SK-N-SH (cell line): ENCODE data around the gene DHRS1. TPM values are rescaled to one million over a fixed set of nuclear protein-coding genes. Genes with fewer than 3 reads are reported as not detected.

ENCODE experiments used
- CTCF ChIA-PET: fragments of 300-600, 350-600 bp; formaldehyde crosslinking; extraction: SDS; loops from one replicate; lab custom pipeline; 2021; lab: Yijun Ruan, JAX
- POLR2A ChIA-PET: fragments of 350-600 bp; sonication (Branson Sonifier 250); formaldehyde crosslinking; extraction: SDS; loops from one replicate; lab custom pipeline; 2020; ENCODE audit warnings: antibody characterized with exemption, inconsistent platforms; lab: Yijun Ruan, JAX
- DNase-seq: peaks from one replicate; pipeline ENCODE4 v3.0.0; 2012
- H2AFZ ChIP-seq: fragments of 200-600 bp; sonication (generic); 2 replicates; pipeline ENCODE4 v1.8.1; 2016; ENCODE audit warnings: antibody characterized with exemption, mild to moderate bottlenecking, low read depth
- H3F3A ChIP-seq: fragments of 200-600 bp; sonication (generic); replicated peaks from 2 replicates; pipeline ENCODE3; 2016; ENCODE audit warnings: antibody characterized with exemption, mild to moderate bottlenecking; ENCODE audit not compliant: insufficient read depth
- H3K27ac ChIP-seq, 2 experiments: fragments of 200-500 bp in 1 of 2; fragments of 200-600 bp in 1 of 2; sonication (Bioruptor generic) in 1 of 2; sonication (generic), shearing (Covaris generic) in 1 of 2; 2 replicates each; pipeline versions ENCODE4 v1.5.1 to v1.6.1; 2014 to 2016; ENCODE audit warnings: low read depth in 2 of 2, inconsistent platforms in 1 of 2, low read length in 1 of 2, mild to moderate bottlenecking in 1 of 2, mixed read lengths in 1 of 2
- H3K27me3 ChIP-seq: fragments of 200-600 bp; sonication (generic), shearing (Covaris generic); 2 replicates; pipeline ENCODE4 v1.6.1; 2016; ENCODE audit warnings: mixed run types; ENCODE audit not compliant: insufficient read depth
- H3K36me3 ChIP-seq, 2 experiments: fragments of 200-500 bp in 1 of 2; fragments of 200-600 bp in 1 of 2; sonication (Bioruptor generic) in 1 of 2; sonication (generic) in 1 of 2; replicated peaks in 1 of 2; 2 replicates each; pipeline versions ENCODE3 to v1.5.1; 2014 to 2016; ENCODE audit warnings: low read length in 1 of 2, mild to moderate bottlenecking in 1 of 2; ENCODE audit not compliant: insufficient read depth in 2 of 2, control insufficient read depth in 1 of 2
- H3K4me1 ChIP-seq, 2 experiments: fragments of 200-500 bp in 1 of 2; fragments of 200-600 bp in 1 of 2; sonication (Bioruptor generic) in 1 of 2; sonication (generic), shearing (Covaris generic) in 1 of 2; 2 replicates each; pipeline versions ENCODE4 v1.5.1 to v1.6.1; 2014 to 2016; ENCODE audit warnings: low read depth in 1 of 2, low read length in 1 of 2, mixed run types in 1 of 2; ENCODE audit not compliant: insufficient read depth in 2 of 2, control insufficient read depth in 1 of 2
- H3K4me2 ChIP-seq: fragments of 200-600 bp; sonication (generic), shearing (Covaris generic); 2 replicates; pipeline ENCODE4 v1.6.1; 2017; ENCODE audit warnings: mixed run types
- H3K4me3 ChIP-seq, 2 experiments: fragments of 200-500 bp in 1 of 2; fragments of 200-600 bp in 1 of 2; sonication (Bioruptor generic) in 1 of 2; sonication (generic), shearing (Covaris generic) in 1 of 2; 2 replicates each; pipeline versions ENCODE4 v1.5.1 to v1.8.1; 2014 to 2016; ENCODE audit warnings: low read depth in 2 of 2, inconsistent platforms in 1 of 2, low read length in 1 of 2, mild to moderate bottlenecking in 1 of 2, mixed read lengths in 1 of 2, moderate library complexity in 1 of 2
- H3K79me2 ChIP-seq: fragments of 200-600 bp; sonication (generic); 2 replicates; pipeline ENCODE4 v1.8.1; 2017; ENCODE audit warnings: mild to moderate bottlenecking; ENCODE audit not compliant: insufficient read depth
- H3K9ac ChIP-seq: fragments of 200-600 bp; sonication (generic); 2 replicates; pipeline ENCODE4 v1.6.1; 2017; ENCODE audit warnings: mixed run types
- H3K9me2 ChIP-seq: fragments of 200-600 bp; sonication (generic); 2 replicates; pipeline ENCODE4 v1.6.1; 2017; ENCODE audit warnings: mixed run types
- H3K9me3 ChIP-seq: fragments of 200-600 bp; sonication (generic); 2 replicates; pipeline ENCODE4 v1.6.1; 2017; ENCODE audit warnings: mixed run types, mild to moderate bottlenecking, moderate library complexity
- H4K20me1 ChIP-seq: fragments of 200-600 bp; sonication (generic); 2 replicates; pipeline ENCODE4 v1.6.1; 2017; ENCODE audit warnings: mild to moderate bottlenecking, mixed run types; ENCODE audit not compliant: insufficient read depth
- ELF1 ChIP-seq: IDR thresholded peaks from 2 replicates; pipeline ENCODE4 v1.4.0; 2012
- FOSL2 ChIP-seq: IDR thresholded peaks from 2 replicates; pipeline ENCODE4 v1.4.0; 2012; ENCODE audit warnings: low read depth, mild to moderate bottlenecking, moderate library complexity, borderline replicate concordance
- GABPA ChIP-seq: IDR thresholded peaks from 2 replicates; pipeline ENCODE4 v1.4.0; 2012; ENCODE audit warnings: low read depth, mild to moderate bottlenecking
- GATA2 ChIP-seq: sonication (generic); formaldehyde crosslinking; IDR thresholded peaks from 2 replicates; pipeline ENCODE4 v1.5.0; 2020; ENCODE audit warnings: mild to moderate bottlenecking, missing genetic modification reagents
- IRF3 ChIP-seq: fragments of 150-350 bp; IDR thresholded peaks from 2 replicates; pipeline ENCODE4 v1.6.1; 2016; ENCODE audit warnings: mild to moderate bottlenecking, low read depth, low read length
- MXI1 ChIP-seq: IDR thresholded peaks from 2 replicates; pipeline ENCODE4 v1.6.1; 2012; ENCODE audit warnings: mild to moderate bottlenecking, low read depth, low read length, improper control_type of control experiment
- NRF1 ChIP-seq: IDR thresholded peaks from 2 replicates; pipeline ENCODE4 v1.6.1; 2012; ENCODE audit warnings: low read depth, mild to moderate bottlenecking, low read length
- PBX3 ChIP-seq: IDR thresholded peaks from 2 replicates; pipeline ENCODE4; 2012
- RAD21 ChIP-seq: IDR thresholded peaks from 2 replicates; pipeline ENCODE4 v1.6.1; 2012; ENCODE audit warnings: mild to moderate bottlenecking, low read length
- RCOR1 ChIP-seq: fragments of 150-350 bp; IDR thresholded peaks from 2 replicates; pipeline ENCODE4 v1.6.1; 2017; ENCODE audit warnings: antibody characterized with exemption, low read length
- SIN3A ChIP-seq: IDR thresholded peaks from 2 replicates; pipeline ENCODE4 v1.6.1; 2012; ENCODE audit warnings: low read depth, mild to moderate bottlenecking, low read length, moderate library complexity, borderline replicate concordance
- TAF1 ChIP-seq: IDR thresholded peaks from 2 replicates; pipeline ENCODE4 v1.6.1; 2012; ENCODE audit warnings: low read depth, mild to moderate bottlenecking, low read length, moderate library complexity, borderline replicate concordance
- TEAD4 ChIP-seq: IDR thresholded peaks from 2 replicates; pipeline ENCODE4 v1.4.0; 2012; ENCODE audit warnings: mild to moderate bottlenecking, borderline replicate concordance; ENCODE audit not compliant: insufficient read depth
- USF2 ChIP-seq: fragments of 150-350 bp; IDR thresholded peaks from 2 replicates; pipeline ENCODE4 v1.6.1; 2017; ENCODE audit warnings: antibody characterized with exemption, low read length, low read depth, borderline replicate concordance
- YY1 ChIP-seq: IDR thresholded peaks from 2 replicates; pipeline ENCODE4 v1.4.0; 2012; ENCODE audit warnings: low read depth, mild to moderate bottlenecking
- WGBS: methylation state at CpG from one replicate; pipeline ENCODE4 v1.1.6; 2017; ENCODE audit warnings: low lambda C conversion rate; 5-methylcytosine and 5-hydroxymethylcytosine counted together
- polyA plus RNA-seq, 3 experiments: library from polyadenylated mRNA; depleted of rRNA; stranded (reverse); fragments of >200 nt; gene quantifications; 2 replicates each; pipeline ENCODE4 v1.2.3, GENCODE V29; 2012
- TF ChIP-seq, protein P1 (sequence below): IDR thresholded peaks from 2 replicates; pipeline ENCODE4 v1.4.0; 2012; ENCODE audit warnings: low read depth
- TF ChIP-seq, protein P2 (sequence below): fragments of 200-600 bp; sonication (generic); IDR thresholded peaks from 2 replicates; pipeline ENCODE4 v1.6.1; 2017; ENCODE audit warnings: antibody characterized with exemption, mild to moderate bottlenecking, moderate library complexity
- TF ChIP-seq, protein P3 (sequence below): IDR thresholded peaks from 2 replicates; pipeline ENCODE4 v1.6.1; 2012; ENCODE audit warnings: mild to moderate bottlenecking, low read depth, low read length, moderate library complexity

The DHRS1 gene
- polyA plus RNA-seq, 1 of the 3 experiments (the other 2 are of a cell fraction): 65.4 TPM

- Histone ChIP-seq H3K9me3 (no peaks in the 10 kb centered on the region), H3K4me2 (no peak overlapping the region), H3K27ac (no peak overlapping the region), H3K9me2 (no peaks in the 10 kb centered on the region), H4K20me1 (no peaks in the 10 kb centered on the region), H3K79me2 (no peaks in the 10 kb centered on the region), H3K27me3 (no peaks in the 10 kb centered on the region), H3K4me3 (no peak overlapping the region), H3K9ac (no peak overlapping the region), H3F3A (no peaks in the 10 kb centered on the region), H2AFZ (no peak overlapping the region), H3K4me1 (no peaks in the 10 kb centered on the region), H3K36me3 (no peaks in the 10 kb centered on the region)
- WGBS: 61% methylated on average over 9 of the region's 13 CpGs
- no peak for TF ChIP-seq TAF1
- no peak for TF ChIP-seq RCOR1
- TF ChIP-seq TEAD4: no peak
- no peak for TF ChIP-seq ELF1
- TF ChIP-seq, protein P1, sequence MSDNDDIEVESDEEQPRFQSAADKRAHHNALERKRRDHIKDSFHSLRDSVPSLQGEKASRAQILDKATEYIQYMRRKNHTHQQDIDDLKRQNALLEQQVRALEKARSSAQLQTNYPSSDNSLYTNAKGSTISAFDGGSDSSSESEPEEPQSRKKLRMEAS: no peak
- TF ChIP-seq, protein P2, sequence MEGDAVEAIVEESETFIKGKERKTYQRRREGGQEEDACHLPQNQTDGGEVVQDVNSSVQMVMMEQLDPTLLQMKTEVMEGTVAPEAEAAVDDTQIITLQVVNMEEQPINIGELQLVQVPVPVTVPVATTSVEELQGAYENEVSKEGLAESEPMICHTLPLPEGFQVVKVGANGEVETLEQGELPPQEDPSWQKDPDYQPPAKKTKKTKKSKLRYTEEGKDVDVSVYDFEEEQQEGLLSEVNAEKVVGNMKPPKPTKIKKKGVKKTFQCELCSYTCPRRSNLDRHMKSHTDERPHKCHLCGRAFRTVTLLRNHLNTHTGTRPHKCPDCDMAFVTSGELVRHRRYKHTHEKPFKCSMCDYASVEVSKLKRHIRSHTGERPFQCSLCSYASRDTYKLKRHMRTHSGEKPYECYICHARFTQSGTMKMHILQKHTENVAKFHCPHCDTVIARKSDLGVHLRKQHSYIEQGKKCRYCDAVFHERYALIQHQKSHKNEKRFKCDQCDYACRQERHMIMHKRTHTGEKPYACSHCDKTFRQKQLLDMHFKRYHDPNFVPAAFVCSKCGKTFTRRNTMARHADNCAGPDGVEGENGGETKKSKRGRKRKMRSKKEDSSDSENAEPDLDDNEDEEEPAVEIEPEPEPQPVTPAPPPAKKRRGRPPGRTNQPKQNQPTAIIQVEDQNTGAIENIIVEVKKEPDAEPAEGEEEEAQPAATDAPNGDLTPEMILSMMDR: no peak
- no peak for TF ChIP-seq NRF1
- TF ChIP-seq PBX3: no peak
- no peak for TF ChIP-seq YY1
- no peak for TF ChIP-seq FOSL2
- TF ChIP-seq MXI1: no peak
- TF ChIP-seq RAD21: no peak
- TF ChIP-seq GATA2 (CRISPR knock-in tag): no peak
- no peak for TF ChIP-seq GABPA
- no peak for TF ChIP-seq USF2
- no peak for TF ChIP-seq IRF3
- TF ChIP-seq, protein P3, sequence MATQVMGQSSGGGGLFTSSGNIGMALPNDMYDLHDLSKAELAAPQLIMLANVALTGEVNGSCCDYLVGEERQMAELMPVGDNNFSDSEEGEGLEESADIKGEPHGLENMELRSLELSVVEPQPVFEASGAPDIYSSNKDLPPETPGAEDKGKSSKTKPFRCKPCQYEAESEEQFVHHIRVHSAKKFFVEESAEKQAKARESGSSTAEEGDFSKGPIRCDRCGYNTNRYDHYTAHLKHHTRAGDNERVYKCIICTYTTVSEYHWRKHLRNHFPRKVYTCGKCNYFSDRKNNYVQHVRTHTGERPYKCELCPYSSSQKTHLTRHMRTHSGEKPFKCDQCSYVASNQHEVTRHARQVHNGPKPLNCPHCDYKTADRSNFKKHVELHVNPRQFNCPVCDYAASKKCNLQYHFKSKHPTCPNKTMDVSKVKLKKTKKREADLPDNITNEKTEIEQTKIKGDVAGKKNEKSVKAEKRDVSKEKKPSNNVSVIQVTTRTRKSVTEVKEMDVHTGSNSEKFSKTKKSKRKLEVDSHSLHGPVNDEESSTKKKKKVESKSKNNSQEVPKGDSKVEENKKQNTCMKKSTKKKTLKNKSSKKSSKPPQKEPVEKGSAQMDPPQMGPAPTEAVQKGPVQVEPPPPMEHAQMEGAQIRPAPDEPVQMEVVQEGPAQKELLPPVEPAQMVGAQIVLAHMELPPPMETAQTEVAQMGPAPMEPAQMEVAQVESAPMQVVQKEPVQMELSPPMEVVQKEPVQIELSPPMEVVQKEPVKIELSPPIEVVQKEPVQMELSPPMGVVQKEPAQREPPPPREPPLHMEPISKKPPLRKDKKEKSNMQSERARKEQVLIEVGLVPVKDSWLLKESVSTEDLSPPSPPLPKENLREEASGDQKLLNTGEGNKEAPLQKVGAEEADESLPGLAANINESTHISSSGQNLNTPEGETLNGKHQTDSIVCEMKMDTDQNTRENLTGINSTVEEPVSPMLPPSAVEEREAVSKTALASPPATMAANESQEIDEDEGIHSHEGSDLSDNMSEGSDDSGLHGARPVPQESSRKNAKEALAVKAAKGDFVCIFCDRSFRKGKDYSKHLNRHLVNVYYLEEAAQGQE: no peak
- TF ChIP-seq SIN3A: no peak
- ChIA-PET CTCF (interaction anchor here (1.5 to 3.9 kb wide), 3 partner anchors 48 to 116 kb away, joined by 7 to 20 read pairs (median 9); partner anchors contain the start of gene CIDEB), POLR2A (no interaction called here)
- no peak for DNase-seq
These were observed 50.2 kb downstream of the DHRS1 start for GRCh38 chr14:24249230-24250021.
